ENCODE measurements around the gene WDR75. TPM values are rescaled to one million over a fixed set of nuclear protein-coding genes. Genes with fewer than 3 reads are reported as not detected.

The WDR75 gene
- polyA plus RNA-seq, 3 donors, result 3.9 to 20.7 (median 5.8) TPM

- Histone ChIP-seq H3K4me2 (replicated peaks; ENCODE audit: extremely low read depth, low read length, poor library complexity, severe bottlenecking) (no peak overlapping the region), H4K20me1 (ENCODE audit: insufficient read depth, low read length) (no peaks in the 10 kb centered on the region), H2AFZ (ENCODE audit: insufficient read depth, low read depth, low read length, poor library complexity, severe bottlenecking) (no peak overlapping the region), H3K27me3 (ENCODE audit: control insufficient read depth in 2 of 2, insufficient read depth in 2 of 2, low read length in 2 of 2) (no peaks in the 10 kb centered on the region), H3K9me3 (replicated peaks in 1 of 2; ENCODE audit: control insufficient read depth in 1 of 2, insufficient read depth in 1 of 2, low read length in 2 of 2) (no peaks in the 10 kb centered on the region), H3K36me3 (replicated peaks in 1 of 2; ENCODE audit: control insufficient read depth in 1 of 2, insufficient read depth in 2 of 2, low read length in 2 of 2) (peaks cover 85 to 98% of the 10 kb centered on the region in 2 donors), H3K9ac (ENCODE audit: insufficient read depth, low read length, poor library complexity, severe bottlenecking) (no peak overlapping the region), H3K27ac (ENCODE audit: low read depth in 1 of 2, low read length in 2 of 2) (peak overlapping the region in 1 of 2 donors; percentile 13), H3K4me3 (replicated peaks in 1 of 3; ENCODE audit: low read depth in 2 of 3, low read length in 3 of 3) (no peak overlapping the region), H3K4me1 (ENCODE audit: control insufficient read depth in 1 of 2, insufficient read depth in 2 of 2, low read length in 2 of 2) (peaks cover 0 to 5% of the 10 kb centered on the region in 2 donors), H3K79me2 (ENCODE audit: insufficient read depth, low read length) (no peaks in the 10 kb centered on the region)
- peaks cover 7% of the 10 kb centered on the region for H3K4me1 Mint-ChIP-seq
- no CpG with 5 or more reads among the region's 1 CpG for WGBS (ENCODE audit: insufficient coverage)
- no peaks in the 10 kb centered on the region for H3K9me3 Mint-ChIP-seq
- TF ChIP-seq CTCF (IDR thresholded peaks at IDR 0.05), result no peak
- no peak for DNase-seq
- no peak overlapping the region for H3K4me3 Mint-ChIP-seq
- H3K27ac Mint-ChIP-seq, result no peak overlapping the region
- intact Hi-C loops (cut with micrococcal nuclease), result no loop called here
- no peaks in the 10 kb centered on the region for H3K27me3 Mint-ChIP-seq (ENCODE audit: low read depth in 3 of 3)
- H3K36me3 Mint-ChIP-seq, result peaks cover 73 to 81% of the 10 kb centered on the region in 2 donors
Measured at GRCh38 chr2:189465076-189465475, 23.8 kb downstream of the WDR75 start.

- H3K36me3 Mint-ChIP-seq, result peaks cover 73 to 81% of the 10 kb centered on the region in 2 donors
- no peaks in the 10 kb centered on the region for H4K20me1 ChIP-seq (ENCODE audit: insufficient read depth, low read length)
- no peak overlapping the region for H3K4me2 ChIP-seq (replicated peaks; ENCODE audit: extremely low read depth, low read length, poor library complexity, severe bottlenecking)
- intact Hi-C loops (cut with micrococcal nuclease), result no loop called here
- H3K79me2 ChIP-seq (ENCODE audit: insufficient read depth, low read length), result no peaks in the 10 kb centered on the region
- H3K4me1 ChIP-seq (ENCODE audit: control insufficient read depth in 1 of 2, insufficient read depth in 2 of 2, low read length in 2 of 2), result peaks cover 0 to 5% of the 10 kb centered on the region in 2 donors
- H2AFZ ChIP-seq (ENCODE audit: insufficient read depth, low read depth, low read length, poor library complexity, severe bottlenecking), result no peak overlapping the region
- no peak overlapping the region for H3K9ac ChIP-seq (ENCODE audit: insufficient read depth, low read length, poor library complexity, severe bottlenecking)
- peaks cover 85 to 98% of the 10 kb centered on the region in 2 donors for H3K36me3 ChIP-seq (replicated peaks in 1 of 2; ENCODE audit: control insufficient read depth in 1 of 2, insufficient read depth in 2 of 2, low read length in 2 of 2)
- no peaks in the 10 kb centered on the region for H3K27me3 Mint-ChIP-seq (ENCODE audit: low read depth in 3 of 3)
- H3K27ac Mint-ChIP-seq, result no peak overlapping the region
- no peaks in the 10 kb centered on the region for H3K27me3 ChIP-seq (ENCODE audit: control insufficient read depth in 2 of 2, insufficient read depth in 2 of 2, low read length in 2 of 2)
- H3K4me3 ChIP-seq (replicated peaks in 1 of 3; ENCODE audit: low read depth in 2 of 3, low read length in 3 of 3), result no peak overlapping the region
- DNase-seq, result no peak
- no peak for TF ChIP-seq CTCF (IDR thresholded peaks at IDR 0.05)
- H3K4me1 Mint-ChIP-seq, result peaks cover 7% of the 10 kb centered on the region
- no peaks in the 10 kb centered on the region for H3K9me3 Mint-ChIP-seq
- peak overlapping the region in 1 of 2 donors; percentile 13 for H3K27ac ChIP-seq (ENCODE audit: low read depth in 1 of 2, low read length in 2 of 2)
- no peak overlapping the region for H3K4me3 Mint-ChIP-seq
- no CpG with 5 or more reads among the region's 3 CpGs for WGBS (ENCODE audit: insufficient coverage)
- no peaks in the 10 kb centered on the region for H3K9me3 ChIP-seq (replicated peaks in 1 of 2; ENCODE audit: control insufficient read depth in 1 of 2, insufficient read depth in 1 of 2, low read length in 2 of 2)
Measured at GRCh38 chr2:189465478-189465877, 24.2 kb downstream of the WDR75 start.

All from CD14-positive monocyte (primary cell).